GM12892 (cell line): ENCODE data around the gene ANKLE2.

Experiments used
- POLR2A ChIP-seq: IDR thresholded peaks from 2 replicates; pipeline ENCODE4 v1.6.1; 2011; ENCODE audit warnings: low read depth, low read length, control low read depth
- TAF1 ChIP-seq: IDR thresholded peaks from 2 replicates; pipeline ENCODE4 v1.6.1; 2011; ENCODE audit warnings: low read depth, mild to moderate bottlenecking, control low read depth, low read length, borderline replicate concordance

GRCh38 chr12:132797820-132798570 lies 36.4 kb upstream of the ANKLE2 start:
- TF ChIP-seq TAF1 = no peak
- no peak for TF ChIP-seq POLR2A
